Fibroblast of skin of abdomen (primary cell): Measurements from ENCODE around the gene REG4. TPM values are rescaled to one million over a fixed set of nuclear protein-coding genes. Genes with fewer than 3 reads are reported as not detected.
"Not testable (repeated sequence)": the region's sequence is repeated elsewhere in the genome, so short reads cannot be mapped to it uniquely, and the experiment has no call there.

Source experiments
- DNase-seq: peaks from one replicate; pipeline ENCODE4 v3.0.0-alpha.2; 2013
- polyA plus RNA-seq, 2 experiments: library from polyadenylated mRNA; unstranded; fragments of 120-200 nt; gene quantifications; one replicate each; pipeline ENCODE4 v1.2.1, GENCODE V29; 2013; ENCODE audit not compliant: insufficient read length in 2 of 2

REG4 gene
- polyA plus RNA-seq (2013, experiment 1 of 2; ENCODE audit: insufficient read length), result not detected
- 0.07 TPM for polyA plus RNA-seq (2013, experiment 2 of 2; ENCODE audit: insufficient read length)

GRCh38 chr1:119811387-119811786, at the start of gene REG4:
Gene REG4, minus strand, starts transcription at chr1:119811460. Its CDS starts 2,691 bp downstream, at chr1:119808769.
- no peak for DNase-seq

DNA sequence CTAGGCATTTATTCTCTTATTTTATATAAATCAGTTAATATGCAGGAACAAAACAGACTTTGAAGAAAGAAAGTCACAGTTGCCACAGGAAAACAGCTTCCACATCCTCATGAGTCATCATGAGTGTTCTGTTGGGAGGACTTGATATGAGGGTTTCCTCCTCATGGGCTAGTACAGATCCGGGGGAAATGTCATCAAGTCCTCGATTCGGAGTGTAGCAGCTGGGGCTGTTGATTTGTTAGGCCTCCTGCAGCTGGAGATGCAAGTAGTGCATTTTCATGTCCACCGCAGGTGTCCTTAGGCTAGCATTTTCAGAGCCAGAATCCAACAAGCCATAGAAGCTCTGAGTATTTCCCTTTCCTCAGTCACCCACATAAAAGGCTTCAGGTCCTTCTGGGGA, 48.4 kb upstream of the REG4 start:
- DNase-seq, result peak; percentile 66

DNA sequence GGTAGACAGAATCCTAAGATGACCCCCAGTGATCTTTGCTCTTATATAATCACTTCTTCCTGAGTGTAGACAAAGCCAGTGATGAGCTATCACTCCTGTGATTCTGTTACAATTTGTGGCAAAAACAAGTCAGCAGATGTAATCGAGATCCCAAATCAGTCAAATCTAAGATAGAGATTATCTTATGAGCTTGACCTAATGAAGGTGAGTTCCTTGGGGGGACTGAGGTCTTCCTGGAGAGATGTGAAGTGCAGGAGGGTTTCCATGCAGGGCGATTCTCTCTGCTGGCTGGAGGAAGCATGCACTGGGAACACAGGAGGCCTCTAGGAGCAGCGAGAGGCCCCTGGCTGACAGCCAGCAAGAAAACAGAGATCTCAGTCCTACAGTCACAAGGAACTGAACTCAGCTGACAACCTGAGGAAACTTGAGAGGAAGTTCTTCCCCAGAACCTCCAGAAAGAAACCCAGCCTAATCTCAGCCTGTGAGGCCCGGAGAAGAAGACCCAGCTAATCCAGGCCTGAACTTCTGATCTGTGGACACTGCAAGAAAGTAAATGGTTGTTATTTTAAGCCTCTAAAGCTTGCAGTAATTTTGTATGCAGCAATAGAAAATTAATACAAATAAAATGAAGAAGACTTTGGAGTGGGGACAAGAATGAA, 47.4 kb upstream of the REG4 start:
- DNase-seq, result not testable (repeated sequence)

DNA sequence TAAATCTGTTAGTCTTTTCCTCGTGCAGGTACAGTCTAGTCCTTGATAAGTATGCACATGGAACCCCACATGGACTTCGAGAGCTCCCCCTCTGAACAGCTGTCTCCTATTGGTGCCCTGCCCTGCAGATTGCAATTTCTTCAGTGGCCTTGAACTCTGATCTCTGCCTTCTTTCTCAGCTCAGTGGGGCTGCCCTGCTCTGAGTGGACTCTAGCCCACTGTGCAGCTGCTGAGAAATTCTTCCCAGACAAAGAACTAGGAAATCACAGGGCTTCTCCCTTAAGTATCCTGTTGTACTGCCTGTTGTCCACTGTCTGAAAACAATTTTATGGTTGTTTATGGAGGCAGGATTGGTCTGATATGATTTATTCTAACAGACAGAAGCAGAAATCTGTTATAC, 46.9 kb upstream of the REG4 start:
- no peak for DNase-seq

GRCh38 chr1:119853155-119853554, 41.9 kb upstream of the REG4 start:
- no peak for DNase-seq

GRCh38 chr1:119844206-119844605, 32.9 kb upstream of the REG4 start:
- DNase-seq, result not testable (repeated sequence)

- no peak for DNase-seq
These were observed 30.0 kb upstream of the REG4 start for GRCh38 chr1:119841306-119841705.

DNA sequence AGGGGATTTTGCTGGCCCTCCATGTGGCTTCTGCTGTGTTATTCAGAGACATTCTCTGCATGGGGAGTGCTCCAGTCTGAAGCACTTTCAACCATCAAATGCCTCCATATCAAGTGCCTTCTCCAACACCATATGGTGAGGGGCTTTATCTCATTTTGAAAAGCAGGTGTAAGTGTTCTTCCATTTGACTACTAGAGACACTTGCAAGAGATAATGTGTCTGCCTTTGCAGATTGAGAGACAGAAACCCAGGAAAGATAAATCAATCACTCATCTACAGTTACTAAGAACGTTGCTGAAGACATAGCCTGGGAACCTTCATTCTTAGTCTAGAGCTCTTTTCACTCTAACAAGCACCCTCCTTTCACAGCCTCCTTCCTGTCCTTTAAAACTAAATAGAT, 29.5 kb upstream of the REG4 start:
- no peak for DNase-seq

DNA sequence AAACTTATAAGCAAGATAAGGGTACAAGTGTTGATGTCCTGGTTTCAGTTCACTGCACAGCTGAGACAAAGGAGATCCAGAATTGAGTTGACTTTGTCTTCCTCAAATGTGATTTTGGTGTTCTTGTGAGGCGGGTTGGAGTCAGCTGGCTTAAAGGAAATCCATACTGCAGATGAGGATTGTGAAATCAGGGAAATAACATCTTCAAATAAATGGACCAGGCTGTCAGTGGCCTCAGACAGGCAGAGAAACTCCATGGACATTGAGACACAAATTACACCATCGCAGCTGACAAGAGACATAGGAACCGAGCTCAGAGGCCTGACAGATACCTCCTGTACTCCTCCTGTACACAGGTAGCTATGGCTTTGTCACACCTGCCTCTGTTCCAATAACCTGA, 27.0 kb upstream of the REG4 start:
- DNase-seq, result no peak

- no peak for DNase-seq
These were observed 23.7 kb upstream of the REG4 start for GRCh38 chr1:119834990-119835389.

- no peak for DNase-seq
These were observed 19.8 kb upstream of the REG4 start for GRCh38 chr1:119831027-119831426.

GRCh38 chr1:119829625-119830024, 18.4 kb upstream of the REG4 start:
- no peak for DNase-seq

DNA sequence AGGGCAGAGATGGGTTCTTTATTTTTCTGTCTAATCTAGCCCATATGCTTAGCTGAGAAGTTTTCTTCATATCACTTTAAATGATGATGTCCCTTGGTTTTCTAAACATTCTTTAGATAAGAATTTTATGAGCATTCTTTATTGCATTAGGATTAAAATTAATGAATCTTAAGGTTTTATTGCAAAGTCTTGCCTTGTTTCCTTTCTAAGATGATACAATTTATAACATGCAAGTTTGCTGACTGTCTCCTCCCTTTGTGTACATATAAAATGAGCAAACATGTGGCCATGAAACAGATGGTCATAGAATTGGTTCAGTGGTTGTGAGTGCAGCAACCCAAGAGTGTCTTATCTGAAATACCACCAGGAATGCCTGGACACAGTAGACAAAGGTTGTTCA, 17.7 kb upstream of the REG4 start:
- DNase-seq, result not testable (repeated sequence)

- DNase-seq, result no peak
These were observed 17.0 kb upstream of the REG4 start for GRCh38 chr1:119828266-119828665.

GRCh38 chr1:119827010-119827409, 15.8 kb upstream of the REG4 start:
- DNase-seq, result no peak

DNA sequence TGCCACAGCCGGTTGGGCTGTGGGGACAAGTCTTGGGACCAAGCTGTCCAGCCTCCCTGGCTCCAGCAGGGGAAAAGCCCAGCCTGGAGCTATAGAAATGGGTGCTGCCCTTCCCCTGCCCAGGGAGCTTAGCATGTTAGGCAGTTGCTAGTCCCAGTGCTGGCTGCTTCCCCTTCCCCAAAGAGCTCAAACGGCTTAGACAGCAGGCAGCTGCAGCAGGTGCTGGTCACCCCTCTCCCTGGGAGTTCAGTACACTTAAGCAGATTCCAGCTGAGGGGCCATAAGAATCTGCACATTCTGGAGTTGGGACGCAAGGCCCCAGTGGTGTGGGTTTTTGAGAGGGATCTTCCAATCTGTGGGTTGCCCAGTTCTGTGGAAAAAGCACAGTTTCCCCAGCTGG, 11.1 kb upstream of the REG4 start:
- no peak for DNase-seq

GRCh38 chr1:119818181-119818580, 6.9 kb upstream of the REG4 start:
- no peak for DNase-seq

GRCh38 chr1:119816407-119816806, 5.1 kb upstream of the REG4 start:
- no peak for DNase-seq

DNA sequence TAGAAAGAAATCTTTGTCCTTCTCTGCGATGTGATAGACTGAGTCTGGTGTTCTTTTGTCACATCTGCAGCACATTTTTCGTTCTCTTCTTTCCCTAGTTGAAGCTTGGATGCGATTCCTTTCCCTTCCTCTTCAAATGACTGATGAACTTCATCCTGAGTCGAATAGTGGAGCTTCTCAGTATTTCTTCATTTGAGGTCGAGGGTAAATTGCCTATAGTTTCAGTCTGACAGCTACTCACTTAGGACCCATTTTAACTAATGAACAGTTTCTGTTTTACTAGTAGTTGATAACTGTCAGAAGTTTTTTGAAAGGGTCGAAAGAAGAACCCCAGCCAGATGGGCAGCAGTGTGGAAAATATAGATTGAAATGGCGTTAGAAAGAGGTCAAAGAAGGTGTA, 4.7 kb upstream of the REG4 start:
- DNase-seq, result no peak

DNA sequence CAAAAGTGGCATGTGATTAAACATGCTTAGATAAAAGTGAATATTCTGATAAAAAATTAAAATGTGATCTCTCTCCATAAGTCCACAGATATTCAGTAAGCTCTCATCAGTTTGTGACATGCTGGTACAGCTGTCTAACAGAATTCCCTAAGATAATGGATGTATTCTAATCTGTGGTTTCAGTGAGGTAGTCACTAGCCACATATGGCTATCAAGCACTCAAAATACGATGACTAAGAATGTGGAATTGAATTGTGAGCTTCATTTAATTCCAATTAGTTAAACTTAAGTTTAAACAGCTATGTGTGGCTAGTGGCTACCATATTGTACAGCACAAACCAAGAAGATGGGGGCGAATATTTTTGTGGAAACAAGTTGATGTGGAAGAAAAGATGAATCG, 4.1 kb upstream of the REG4 start:
- peak; percentile 74 for DNase-seq

- DNase-seq, result no peak
These were observed 3.0 kb upstream of the REG4 start for GRCh38 chr1:119814288-119814687.

GRCh38 chr1:119811985-119812557, 811 bp upstream of the REG4 start:
- no peak for DNase-seq

DNA sequence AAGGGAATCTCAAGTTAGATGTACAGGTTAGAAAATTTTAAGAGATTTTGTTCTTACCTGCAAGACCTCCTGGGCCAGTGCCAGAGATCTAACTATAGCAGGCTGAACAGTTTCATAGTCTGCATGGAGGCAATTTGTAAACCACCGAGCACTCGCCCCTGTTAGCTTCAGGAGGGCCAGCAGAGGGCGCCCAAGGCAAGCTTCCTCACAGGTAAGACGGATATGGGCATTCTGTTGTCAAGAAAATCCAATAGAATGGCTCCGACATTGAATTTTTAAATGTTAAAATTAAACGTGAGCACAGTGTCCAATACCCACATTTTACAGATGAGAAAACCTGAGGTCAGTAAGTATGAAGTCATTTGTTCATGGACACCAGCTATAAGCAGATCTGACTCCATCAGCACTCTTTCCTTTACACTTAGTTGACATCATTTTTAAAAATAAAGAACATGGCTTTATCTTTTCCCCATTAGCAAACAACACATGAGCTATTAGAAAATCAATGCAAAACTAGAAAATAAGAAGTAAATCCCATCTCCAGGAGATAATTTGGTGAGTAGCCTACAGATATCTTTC, 2.2 kb downstream of the REG4 start:
- DNase-seq, result peak; percentile 63

DNA sequence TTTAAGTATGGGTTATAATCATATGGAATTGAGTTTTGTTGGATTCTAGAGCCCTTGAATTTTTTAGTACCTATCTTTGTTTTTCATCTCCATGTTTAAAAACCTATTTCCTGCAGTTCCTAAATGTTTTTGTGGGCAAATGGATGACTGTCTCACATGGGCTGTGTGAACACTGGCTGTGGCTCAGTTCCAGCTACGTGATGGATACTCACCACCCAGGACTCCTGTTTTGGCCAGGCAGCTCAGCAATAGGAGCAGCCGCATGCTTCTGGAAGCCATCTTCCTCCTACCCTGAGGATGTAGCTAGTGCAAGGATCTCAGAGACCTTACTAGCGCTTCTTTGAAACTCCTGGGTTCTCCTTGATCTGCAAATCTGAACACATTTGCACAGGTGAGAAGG, 2.8 kb downstream of the REG4 start:
- DNase-seq, result peak; percentile 13
